ENCODE results near the gene DOCK10. TPM values are rescaled to one million over a fixed set of nuclear protein-coding genes. Genes with fewer than 3 reads are reported as not detected.

DOCK10 gene
- polyA plus RNA-seq, 1 donor (not counting 4 experiments of a cell fraction or from before 2014, with no cell fraction given), result 2.5 TPM

DNA sequence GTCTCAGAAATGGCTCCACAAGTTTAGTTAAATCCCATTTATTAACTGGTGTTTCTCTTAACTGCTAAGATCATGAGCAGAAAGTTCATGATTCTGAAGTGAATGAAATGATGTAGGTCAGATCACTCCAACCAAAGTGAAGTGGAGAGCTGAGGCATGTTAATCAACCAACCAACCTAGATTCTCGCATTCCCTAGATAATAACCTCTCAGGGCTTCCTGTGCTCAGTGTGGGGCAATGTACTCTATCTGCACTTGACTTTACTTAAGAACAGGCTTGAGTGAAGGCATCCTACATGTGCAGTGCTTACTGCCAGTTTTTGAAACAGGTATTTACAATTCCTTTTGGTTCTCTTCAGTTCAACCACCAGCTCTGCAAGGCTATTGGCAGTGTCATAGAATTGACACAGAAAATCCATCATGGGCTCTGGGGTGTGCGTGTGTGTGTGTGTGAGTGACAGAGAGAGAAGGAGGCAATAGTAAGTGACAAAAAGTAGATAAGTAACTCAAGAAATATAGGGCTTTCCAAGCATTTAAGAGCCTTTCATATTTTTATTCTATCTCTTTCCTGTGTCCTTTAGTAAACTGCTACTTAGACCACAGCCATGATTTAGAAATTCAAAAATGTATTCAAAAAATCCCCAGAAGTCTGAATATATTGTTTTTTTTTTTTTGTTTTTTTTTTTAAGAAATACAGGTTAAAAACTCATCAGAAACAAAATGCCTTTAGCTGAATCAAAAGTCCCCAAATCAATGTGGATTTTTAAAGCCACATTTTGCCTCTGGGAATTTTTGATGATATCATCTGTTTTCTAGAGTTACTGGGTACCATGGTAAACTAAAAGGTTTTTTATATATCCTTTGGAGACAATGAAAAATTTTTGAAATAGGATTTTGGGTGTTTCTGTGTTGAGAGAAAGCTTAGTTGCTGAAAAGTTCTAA lies 28.6 kb downstream of the DOCK10 start:
- H3K4me1 ChIP-seq (ENCODE audit: control insufficient read depth, extremely low read depth, insufficient read depth, low read length), result peaks cover 26% of the 10 kb centered on the region
- no peaks in the 10 kb centered on the region for H3K79me2 ChIP-seq (ENCODE audit: control insufficient read depth, insufficient read depth, low read length)
- H2AFZ ChIP-seq (ENCODE audit: control insufficient read depth, low read length), result no peak overlapping the region

DNA sequence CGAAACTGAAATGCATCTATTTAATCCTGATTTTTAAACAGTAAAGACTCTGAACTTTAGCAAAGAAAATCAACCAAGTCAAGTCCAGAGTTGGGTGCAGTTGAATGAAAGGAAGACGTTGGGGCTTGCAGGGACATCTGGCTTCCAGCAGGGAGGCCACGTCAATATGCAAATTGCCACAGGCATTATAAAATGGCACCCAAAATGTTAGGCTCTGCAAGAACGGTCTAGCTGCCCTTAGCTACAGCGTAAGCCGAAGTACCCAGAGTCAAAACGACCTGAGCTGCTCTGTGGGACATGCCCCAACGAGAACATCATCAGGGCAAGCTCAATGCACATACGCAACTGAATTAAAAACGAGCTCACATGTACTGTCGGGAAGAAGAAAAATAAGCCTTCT lies 30.7 kb downstream of the DOCK10 start:
- Histone ChIP-seq H3K79me2 (ENCODE audit: control insufficient read depth, insufficient read depth, low read length) (no peaks in the 10 kb centered on the region), H3K36me3 (ENCODE audit: control insufficient read depth in 2 of 2, extremely low read depth in 1 of 2, insufficient read depth in 2 of 2, low read length in 2 of 2) (no peaks in the 10 kb centered on the region), H3K9me3 (ENCODE audit: control insufficient read depth, low read depth, low read length) (no peaks in the 10 kb centered on the region), H4K20me1 (ENCODE audit: control insufficient read depth, extremely low read depth, insufficient read depth, low read length) (no peaks in the 10 kb centered on the region), H3K4me1 (ENCODE audit: control insufficient read depth, extremely low read depth, insufficient read depth, low read length) (peaks cover 26% of the 10 kb centered on the region), H3K4me3 (ENCODE audit: control insufficient read depth in 2 of 3, extremely low read depth in 1 of 3, insufficient read depth in 2 of 3, low read depth in 1 of 3, low read length in 3 of 3) (peak overlapping the region in 1 of 3 experiments; percentile 4), H3K9me1 (ENCODE audit: control insufficient read depth, extremely low read depth, insufficient read depth, low read length) (no peaks in the 10 kb centered on the region), H2AFZ (ENCODE audit: control insufficient read depth, low read length) (peak overlapping the region; percentile 59), H3K4me2 (ENCODE audit: control insufficient read depth, extremely low read depth, insufficient read depth, low read depth, low read length) (peak overlapping the region; percentile 86), H3K9ac (ENCODE audit: control insufficient read depth, extremely low read depth, insufficient read depth, low read length) (no peak overlapping the region), H3K27me3 (ENCODE audit: control insufficient read depth, extremely low read depth, insufficient read depth, low read length) (no peaks in the 10 kb centered on the region), H3K27ac (ENCODE audit: control insufficient read depth, insufficient read depth, low read length) (peak overlapping the region; percentile 92)
- peak; percentile 86 for FAIRE-seq
- TF ChIP-seq, protein P1, sequence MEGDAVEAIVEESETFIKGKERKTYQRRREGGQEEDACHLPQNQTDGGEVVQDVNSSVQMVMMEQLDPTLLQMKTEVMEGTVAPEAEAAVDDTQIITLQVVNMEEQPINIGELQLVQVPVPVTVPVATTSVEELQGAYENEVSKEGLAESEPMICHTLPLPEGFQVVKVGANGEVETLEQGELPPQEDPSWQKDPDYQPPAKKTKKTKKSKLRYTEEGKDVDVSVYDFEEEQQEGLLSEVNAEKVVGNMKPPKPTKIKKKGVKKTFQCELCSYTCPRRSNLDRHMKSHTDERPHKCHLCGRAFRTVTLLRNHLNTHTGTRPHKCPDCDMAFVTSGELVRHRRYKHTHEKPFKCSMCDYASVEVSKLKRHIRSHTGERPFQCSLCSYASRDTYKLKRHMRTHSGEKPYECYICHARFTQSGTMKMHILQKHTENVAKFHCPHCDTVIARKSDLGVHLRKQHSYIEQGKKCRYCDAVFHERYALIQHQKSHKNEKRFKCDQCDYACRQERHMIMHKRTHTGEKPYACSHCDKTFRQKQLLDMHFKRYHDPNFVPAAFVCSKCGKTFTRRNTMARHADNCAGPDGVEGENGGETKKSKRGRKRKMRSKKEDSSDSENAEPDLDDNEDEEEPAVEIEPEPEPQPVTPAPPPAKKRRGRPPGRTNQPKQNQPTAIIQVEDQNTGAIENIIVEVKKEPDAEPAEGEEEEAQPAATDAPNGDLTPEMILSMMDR (optimal IDR thresholded peaks at IDR 0.05 in 1 of 3, IDR thresholded peaks at IDR 0.05 in 1 of 3, conservative IDR thresholded peaks at IDR 0.05 in 1 of 3; ENCODE audit: extremely low read depth in 1 of 3, insufficient read depth in 2 of 3, low read length in 3 of 3), result no peak
- TF ChIP-seq EZH2 (IDR thresholded peaks at IDR 0.05; ENCODE audit: low read length), result no peak
- DNase-seq (ENCODE audit: low read depth, low spot score), result peak; percentile 72
- dilution Hi-C loops (cut with MboI; ENCODE audit: extremely low pct_ligation_motif_present, low sequenced_read_pairs), result no loop called here

More for the DNA sequence above, 28.6 kb downstream of the DOCK10 start:
- Histone ChIP-seq H3K9me3 (ENCODE audit: control insufficient read depth, low read depth, low read length) (no peaks in the 10 kb centered on the region), H3K4me2 (ENCODE audit: control insufficient read depth, extremely low read depth, insufficient read depth, low read depth, low read length) (no peak overlapping the region), H3K4me3 (ENCODE audit: control insufficient read depth in 2 of 3, extremely low read depth in 1 of 3, insufficient read depth in 2 of 3, low read depth in 1 of 3, low read length in 3 of 3) (no peak overlapping the region), H3K27me3 (ENCODE audit: control insufficient read depth, extremely low read depth, insufficient read depth, low read length) (no peaks in the 10 kb centered on the region), H3K9me1 (ENCODE audit: control insufficient read depth, extremely low read depth, insufficient read depth, low read length) (no peaks in the 10 kb centered on the region), H3K36me3 (ENCODE audit: control insufficient read depth in 2 of 2, extremely low read depth in 1 of 2, insufficient read depth in 2 of 2, low read length in 2 of 2) (no peaks in the 10 kb centered on the region), H3K27ac (ENCODE audit: control insufficient read depth, insufficient read depth, low read length) (no peak overlapping the region), H3K9ac (ENCODE audit: control insufficient read depth, extremely low read depth, insufficient read depth, low read length) (no peak overlapping the region), H4K20me1 (ENCODE audit: control insufficient read depth, extremely low read depth, insufficient read depth, low read length) (no peaks in the 10 kb centered on the region)
- no peak for DNase-seq (ENCODE audit: low read depth, low spot score)
- FAIRE-seq, result no peak
- dilution Hi-C loops (cut with MboI; ENCODE audit: extremely low pct_ligation_motif_present, low sequenced_read_pairs), result no loop called here
- no peak for TF ChIP-seq EZH2 (IDR thresholded peaks at IDR 0.05; ENCODE audit: low read length)
- TF ChIP-seq, protein P1 (optimal IDR thresholded peaks at IDR 0.05 in 1 of 3, IDR thresholded peaks at IDR 0.05 in 1 of 3, conservative IDR thresholded peaks at IDR 0.05 in 1 of 3; ENCODE audit: extremely low read depth in 1 of 3, insufficient read depth in 2 of 3, low read length in 3 of 3), result no peak
